K562 (cell line): Measurements from ENCODE around the gene WFIKKN1. TPM values are rescaled to one million over a fixed set of nuclear protein-coding genes. Genes with fewer than 3 reads are reported as not detected.
A peak's percentile ranks its signal among the peaks of the same experiment; 100 is the strongest.

Experiments used
- BCLAF1 ChIP-seq, 2 experiments: fragments of 450-650 bp in 1 of 2; IDR thresholded peaks; 2 replicates each; pipeline ENCODE4 v1.6.1; 2011 to 2017; ENCODE audit warnings: low read depth in 2 of 2, antibody characterized with exemption in 1 of 2, borderline replicate concordance in 1 of 2, low read length in 1 of 2, mild to moderate bottlenecking in 1 of 2, mixed read lengths in 1 of 2; ENCODE audit not compliant: control insufficient read depth in 1 of 2
- BHLHE40 ChIP-seq: IDR thresholded peaks from 2 replicates; pipeline ENCODE4 v1.6.1; 2011; ENCODE audit warnings: low read length, improper control_type of control experiment
- BMI1 ChIP-seq: fragments of 150-350 bp; IDR thresholded peaks from 2 replicates; pipeline ENCODE4 v1.6.1; 2014; ENCODE audit warnings: low read length
- CBFA2T2 ChIP-seq: fragments of 450-650 bp; conservative IDR thresholded peaks from 2 replicates; pipeline ENCODE4 v1.6.1; 2017; ENCODE audit warnings: mild to moderate bottlenecking
- FOXO4 ChIP-seq: fragments of 450-650 bp; formaldehyde crosslinking; IDR thresholded peaks from 2 replicates; pipeline ENCODE4 v1.4.0; 2020; ENCODE audit warnings: mild to moderate bottlenecking, moderate library complexity
- HMG20A ChIP-seq: fragments of 450-650 bp; formaldehyde crosslinking; conservative IDR thresholded peaks from 2 replicates; pipeline ENCODE4 v1.4.0; 2020; ENCODE audit warnings: mild to moderate bottlenecking, mixed read lengths
- MAFK ChIP-seq: IDR thresholded peaks from 2 replicates; pipeline ENCODE4 v1.6.1; 2011; ENCODE audit warnings: low read length, improper control_type of control experiment
- POLR2H ChIP-seq: IDR thresholded peaks from 2 replicates; pipeline ENCODE4 v1.6.1; 2016; ENCODE audit warnings: missing genetic modification characterization, low read depth, mild to moderate bottlenecking, control low read depth, missing compliant biosample characterization, moderate library complexity
- POU5F1 ChIP-seq: fragments of 150-350 bp; IDR thresholded peaks from 2 replicates; pipeline ENCODE4 v1.6.1; 2014; ENCODE audit warnings: borderline replicate concordance, low read length, low read depth, mild to moderate bottlenecking; ENCODE audit not compliant: partially characterized antibody
- TFAM ChIP-seq: fragments of 250-450 bp; sonication (Bioruptor Pico); conservative IDR thresholded peaks from 2 replicates; pipeline ENCODE4 v1.5.0; 2021; ENCODE audit warnings: mild to moderate bottlenecking, moderate library complexity
- THRA ChIP-seq: fragments of 450-650 bp; IDR thresholded peaks from 2 replicates; pipeline ENCODE4 v1.6.1; 2017; ENCODE audit warnings: mild to moderate bottlenecking, moderate library complexity
- TSC22D4 ChIP-seq: fragments of 450-650 bp; IDR thresholded peaks from 2 replicates; pipeline ENCODE4 v1.6.1; 2016; ENCODE audit warnings: missing genetic modification characterization, missing biosample characterization, control low read depth
- polyA plus RNA-seq, 8 experiments: library from polyadenylated mRNA; depleted of rRNA in 4 of 8; stranded (reverse) in 5 of 8; unstranded in 3 of 8; fragments of >200 nt; fragmentation: Nextera tagmentation in 2 of 8; fragmentation: Illumina TruSeq in 1 of 8; extraction: Ambion mirVana in 2 of 8; extraction: Trizol in 1 of 8; gene quantifications; 2 replicates each; pipeline versions ENCODE4 v1.2.1 to v1.2.3, GENCODE V29; 2011 to 2014; ENCODE audit warnings: inconsistent platforms in 1 of 8, missing spikeins in 1 of 8
- total RNA-seq, 7 experiments: library from RNA; depleted of rRNA in 6 of 7; stranded (reverse); fragments of >200 nt in 6 of 7; fragmentation: Illumina TruSeq in 2 of 7; extraction: Trizol in 2 of 7; gene quantifications; 2 replicates each; pipeline versions ENCODE4 v1.2.1 to v1.2.3, GENCODE V29; 2011 to 2021; ENCODE audit warnings: low replicate concordance in 1 of 7

Gene WFIKKN1
- total and polyA plus RNA-seq, 9 of the 15 experiments (the other 6 are each of a cell fraction or from before 2014, with no cell fraction given): 0.14 to 1.1 (median 0.50) TPM; not detected in 4

GRCh38 chr16:679814-680624 lies 49.2 kb downstream of the WFIKKN1 start, which contains the start of gene STUB1 (continued):
- TF ChIP-seq BCLAF1 (IDR thresholded peaks at IDR 0.05; ENCODE audit: borderline replicate concordance in 1 of 2, control insufficient read depth in 1 of 2, low read depth in 2 of 2, low read length in 1 of 2): no peak
- TF ChIP-seq FOXO4 (CRISPR knock-in tag): no peak
- no peak for TF ChIP-seq POLR2H (tag)
- peak; percentile 73 for TF ChIP-seq BHLHE40
- no peak for TF ChIP-seq MAFK
- no peak for TF ChIP-seq HMG20A (CRISPR knock-in tag)
- TF ChIP-seq CBFA2T2: no peak
- no peak for TF ChIP-seq TSC22D4 (tag)
- no peak for TF ChIP-seq TFAM (CRISPR knock-in tag)
- no peak for TF ChIP-seq THRA
- TF ChIP-seq POU5F1: no peak
- no peak for TF ChIP-seq BMI1
